Type B pancreatic cell (in vitro differentiated cells): ENCODE data around the gene RBM42. TPM values are rescaled to one million over a fixed set of nuclear protein-coding genes. Genes with fewer than 3 reads are reported as not detected.

Source experiments
- DNase-seq: peaks from one replicate; pipeline ENCODE4 v3.0.0; 2021; ENCODE audit warnings: mixed read lengths; ENCODE audit not compliant: unreplicated experiment; ENCODE audit errors: extremely low spot score
- H3K27ac Mint-ChIP-seq: 2 replicates; pipeline ENCODE4 v1.8.0; 2021; ENCODE audit warnings: mild to moderate bottlenecking, mixed read lengths
- H3K27me3 Mint-ChIP-seq: 2 replicates; pipeline ENCODE4 v1.8.0; 2021; ENCODE audit warnings: mixed read lengths
- H3K36me3 Mint-ChIP-seq: 2 replicates; pipeline ENCODE4 v1.8.0; 2021; ENCODE audit warnings: mixed read lengths
- H3K4me1 Mint-ChIP-seq: one replicate; pipeline ENCODE4 v1.8.0; 2021; ENCODE audit warnings: mixed read lengths; ENCODE audit not compliant: unreplicated experiment
- H3K4me3 Mint-ChIP-seq: 2 replicates; pipeline ENCODE4 v1.8.0; 2021; ENCODE audit warnings: mild to moderate bottlenecking, mixed read lengths
- H3K9me3 Mint-ChIP-seq: 2 replicates; pipeline ENCODE4 v1.8.0; 2021; ENCODE audit warnings: mixed read lengths
- CTCF ChIP-seq: fragments of 200-600 bp; sonication (generic); conservative IDR thresholded peaks from 2 replicates; pipeline ENCODE4 v1.5.0; 2021; ENCODE audit warnings: antibody characterized with exemption, mild to moderate bottlenecking
- total RNA-seq: library from RNA; stranded (reverse); gene quantifications from 2 replicates; pipeline ENCODE4 v1.2.1, GENCODE V29; 2021; ENCODE audit warnings: low replicate concordance

The RBM42 gene
- total RNA-seq, 1 donor from 2014 or later = 84.9 TPM

- Mint-ChIP-seq H3K9me3 (no peaks in the 10 kb centered on the region), H3K36me3 (peaks cover 5% of the 10 kb centered on the region), H3K27me3 (peaks cover 46% of the 10 kb centered on the region), H3K27ac (peak overlapping the region; percentile 60), H3K4me1 (peaks cover 4% of the 10 kb centered on the region), H3K4me3 (peak overlapping the region; percentile 55)
- DNase-seq = no peak
- TF ChIP-seq CTCF = no peak
Observed at GRCh38 chr19:35671818-35672217, 43.0 kb downstream of the RBM42 start.

- no peak for TF ChIP-seq CTCF
- Mint-ChIP-seq H3K27ac (peak overlapping the region; percentile 46), H3K4me3 (peak overlapping the region; percentile 76), H3K27me3 (peaks cover 51% of the 10 kb centered on the region), H3K36me3 (peaks cover 5% of the 10 kb centered on the region), H3K9me3 (no peaks in the 10 kb centered on the region), H3K4me1 (peaks cover 4% of the 10 kb centered on the region)
- no peak for DNase-seq
Observed at GRCh38 chr19:35673121-35673804, 44.4 kb downstream of the RBM42 start.

- Mint-ChIP-seq H3K36me3 (peaks cover 5% of the 10 kb centered on the region), H3K4me3 (no peak overlapping the region), H3K9me3 (no peaks in the 10 kb centered on the region), H3K27me3 (peaks cover 39% of the 10 kb centered on the region), H3K4me1 (peaks cover 4% of the 10 kb centered on the region), H3K27ac (no peak overlapping the region)
- TF ChIP-seq CTCF = no peak
- no peak for DNase-seq
Observed at GRCh38 chr19:35675589-35676140, 46.8 kb downstream of the RBM42 start.

Other genes with a start within 250 kb of the RBM42 start
- gene FFAR2, start 180.8 kb upstream of the RBM42 start, total RNA-seq = 1.1 and 2.2 TPM in 2 replicates
- gene KRTDAP, start 138.6 kb upstream of the RBM42 start, total RNA-seq = 0.80 and 2.0 TPM in 2 replicates
- 70.9 and 141 TPM in 2 replicates for gene DMKN, start 115.4 kb upstream of the RBM42 start, total RNA-seq
- gene SBSN, start 100.7 kb upstream of the RBM42 start, total RNA-seq = 0.53 TPM in 1 of 2 replicates, not detected in the other
- gene GAPDHS, start 95.6 kb upstream of the RBM42 start, total RNA-seq = not detected in 2 replicates
- gene TMEM147, start 83.4 kb upstream of the RBM42 start, total RNA-seq = 104 and 113 TPM in 2 replicates
- 1.3 and 16.8 TPM in 2 replicates for gene ATP4A, start 65.4 kb upstream of the RBM42 start, total RNA-seq
- not detected in 2 replicates for gene PMIS2, start 42.9 kb upstream of the RBM42 start, total RNA-seq
- 19.5 and 42.6 TPM in 2 replicates for gene HAUS5, start 16.3 kb upstream of the RBM42 start, total RNA-seq
- gene ETV2, start 12.7 kb downstream of the RBM42 start, total RNA-seq = 1.1 TPM in 2 replicates
- 408 and 544 TPM in 2 replicates for gene COX6B1, start 19.3 kb downstream of the RBM42 start, total RNA-seq
- 4.4 and 5.1 TPM in 2 replicates for gene UPK1A, start 37.5 kb downstream of the RBM42 start, total RNA-seq
- gene ZBTB32, start 75.5 kb downstream of the RBM42 start, total RNA-seq = not detected in 2 replicates
- 52.3 and 55.4 TPM in 2 replicates for gene KMT2B, start 89.0 kb downstream of the RBM42 start, total RNA-seq
- 1.5 and 3.8 TPM in 2 replicates for gene IGFLR1, start 113.4 kb downstream of the RBM42 start, total RNA-seq
- gene U2AF1L4, start 116.4 kb downstream of the RBM42 start, total RNA-seq = 22.2 and 25.4 TPM in 2 replicates
- gene PSENEN, start 116.6 kb downstream of the RBM42 start, total RNA-seq = 74.2 and 85.4 TPM in 2 replicates
- gene LIN37, start 119.5 kb downstream of the RBM42 start, total RNA-seq = 15.5 and 17.9 TPM in 2 replicates
- gene HSPB6, start 128.0 kb downstream of the RBM42 start, total RNA-seq = 0.43 and 0.60 TPM in 2 replicates
- gene PROSER3, start 129.1 kb downstream of the RBM42 start, total RNA-seq = 34.6 and 48.0 TPM in 2 replicates
- 16.3 and 71.8 TPM in 2 replicates for gene ARHGAP33, start 146.5 kb downstream of the RBM42 start, total RNA-seq
- 11.5 and 20.6 TPM in 2 replicates for gene PRODH2, start 183.8 kb downstream of the RBM42 start, total RNA-seq
- 1.9 TPM in 2 replicates for gene NPHS1, start 223.5 kb downstream of the RBM42 start, total RNA-seq
- gene KIRREL2, start 227.9 kb downstream of the RBM42 start, total RNA-seq = 3.3 and 3.5 TPM in 2 replicates
- 43.3 and 120 TPM in 2 replicates for gene APLP1, start 239.5 kb downstream of the RBM42 start, total RNA-seq